HUDEP-2 (cell line): ENCODE results near the gene KRT7.

Source experiments
- DNase-seq, 76 experiments: peaks; one replicate each; lab custom pipeline; 2025; ENCODE audit not compliant: unreplicated experiment in 76 of 76; lab: John Stamatoyannopoulos, UW

KRT7 gene

DNA sequence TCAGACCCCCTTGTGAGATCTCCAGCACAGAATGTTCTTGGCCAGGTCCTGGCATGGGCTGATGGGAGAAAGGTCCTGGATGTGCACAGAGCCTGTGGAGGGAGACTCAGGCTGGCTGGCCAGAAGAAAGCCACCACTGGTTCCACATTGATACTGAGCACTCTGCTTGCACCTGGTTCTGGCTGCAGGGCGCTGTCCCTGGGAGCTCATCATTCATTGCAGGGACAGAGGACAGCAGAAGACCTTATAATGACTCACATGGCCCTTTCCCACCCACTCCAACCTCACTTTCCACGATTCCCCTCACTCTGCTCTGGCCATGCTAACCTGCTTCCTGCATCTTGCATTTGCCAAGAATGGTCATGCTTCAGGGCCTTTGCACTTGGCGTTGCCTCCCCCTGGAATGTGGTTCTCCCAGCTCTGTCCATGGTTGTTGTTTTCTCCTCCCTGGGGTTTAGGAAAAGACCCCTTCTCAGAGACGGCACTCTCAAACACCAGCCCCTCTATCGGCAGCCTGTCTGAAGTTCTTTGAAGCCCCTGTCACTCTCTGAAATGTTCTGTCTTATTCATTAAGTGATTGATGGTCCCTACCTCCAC is 10.3 kb downstream of the KRT7 start:
- DNase-seq, result no peak

DNA sequence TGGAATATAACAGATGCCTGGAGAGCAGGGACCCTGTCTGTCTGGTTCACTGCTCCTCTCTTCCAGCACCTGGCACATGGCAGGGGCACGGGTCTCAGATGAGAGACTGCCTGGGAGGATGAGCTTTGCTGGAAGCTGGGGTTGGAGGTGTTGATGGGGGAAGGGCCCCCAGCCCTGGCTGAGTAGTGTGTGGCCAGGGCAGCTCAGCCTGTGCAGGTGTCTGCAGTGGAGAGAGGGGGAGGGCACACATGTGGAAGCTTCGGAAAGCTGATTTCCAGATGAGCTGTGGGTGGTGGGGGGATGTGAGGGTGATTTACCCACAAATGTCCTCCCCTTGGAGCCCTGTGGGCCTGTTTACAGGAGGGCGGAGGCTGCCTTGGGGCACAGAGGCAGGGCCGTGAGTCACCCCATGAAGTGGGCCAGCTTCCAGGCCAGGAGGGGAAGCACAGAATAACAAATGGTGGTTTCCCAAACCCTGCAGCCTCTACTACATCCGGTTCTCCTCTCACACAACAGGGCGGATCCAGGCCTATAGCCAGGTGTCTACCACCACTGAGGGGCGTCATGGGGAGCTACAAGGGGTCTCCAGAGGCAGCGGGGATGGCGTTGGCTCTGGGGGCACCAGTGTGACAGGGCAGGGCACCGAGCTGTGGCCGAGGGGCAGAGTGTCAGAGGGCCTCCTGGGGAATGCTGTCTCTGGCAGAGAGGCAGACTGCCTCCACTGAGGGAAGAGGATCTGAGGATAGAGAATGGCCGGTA is 11.0 kb downstream of the KRT7 start:
- DNase-seq, result peak in 56 of 76 experiments; percentile 5 to 74 (median 38)

- DNase-seq, result no peak
These were observed 11.6 kb downstream of the KRT7 start for GRCh38 chr12:52244615-52244994.

- DNase-seq, result no peak
These were observed 12.4 kb downstream of the KRT7 start for GRCh38 chr12:52245259-52245961.

- DNase-seq, result no peak
These were observed 13.0 kb downstream of the KRT7 start for GRCh38 chr12:52245962-52246569.

DNA sequence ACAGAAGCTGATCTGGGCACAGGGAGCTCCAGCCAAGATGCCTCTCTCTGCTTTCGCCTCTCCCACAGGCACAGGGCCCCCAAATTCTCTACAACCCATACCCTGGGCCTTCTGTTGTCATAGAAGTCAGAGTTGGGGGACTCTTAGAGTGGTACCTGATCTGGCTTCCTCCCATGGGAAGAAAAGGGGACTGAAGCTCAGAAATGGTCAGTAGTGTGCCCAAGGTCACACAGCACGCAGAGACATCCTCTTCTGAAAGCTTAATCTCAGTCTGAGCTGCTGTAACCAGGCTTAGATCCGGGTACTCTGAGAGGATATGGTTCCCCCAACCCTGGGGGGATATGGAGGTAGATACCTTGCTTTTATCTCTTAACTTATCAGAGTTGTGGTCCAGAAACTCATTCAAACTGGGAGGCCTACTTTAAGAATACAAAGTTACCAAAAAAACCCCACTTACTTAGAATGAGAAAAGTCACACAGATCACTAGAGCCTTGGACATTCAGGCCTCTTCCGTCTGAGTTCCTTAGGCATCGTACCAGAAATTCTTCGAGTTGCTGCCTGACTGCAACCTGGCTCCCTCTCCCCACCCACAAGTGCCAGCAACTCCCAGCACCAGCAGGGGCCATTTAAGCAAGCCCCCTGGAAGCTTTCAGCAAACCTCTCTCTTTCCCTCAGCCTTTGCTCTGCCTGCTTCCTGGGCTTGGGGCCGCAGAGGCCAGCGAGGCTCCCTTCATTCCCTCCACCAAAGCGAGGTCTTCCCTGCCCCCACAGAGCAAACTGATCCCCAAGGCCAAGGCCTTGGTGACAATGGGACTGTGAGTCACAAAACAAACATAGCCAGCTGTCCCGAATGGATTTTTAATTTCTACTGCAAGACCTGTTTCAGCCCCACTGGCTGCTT is 13.9 kb downstream of the KRT7 start:
- no peak for DNase-seq

DNA sequence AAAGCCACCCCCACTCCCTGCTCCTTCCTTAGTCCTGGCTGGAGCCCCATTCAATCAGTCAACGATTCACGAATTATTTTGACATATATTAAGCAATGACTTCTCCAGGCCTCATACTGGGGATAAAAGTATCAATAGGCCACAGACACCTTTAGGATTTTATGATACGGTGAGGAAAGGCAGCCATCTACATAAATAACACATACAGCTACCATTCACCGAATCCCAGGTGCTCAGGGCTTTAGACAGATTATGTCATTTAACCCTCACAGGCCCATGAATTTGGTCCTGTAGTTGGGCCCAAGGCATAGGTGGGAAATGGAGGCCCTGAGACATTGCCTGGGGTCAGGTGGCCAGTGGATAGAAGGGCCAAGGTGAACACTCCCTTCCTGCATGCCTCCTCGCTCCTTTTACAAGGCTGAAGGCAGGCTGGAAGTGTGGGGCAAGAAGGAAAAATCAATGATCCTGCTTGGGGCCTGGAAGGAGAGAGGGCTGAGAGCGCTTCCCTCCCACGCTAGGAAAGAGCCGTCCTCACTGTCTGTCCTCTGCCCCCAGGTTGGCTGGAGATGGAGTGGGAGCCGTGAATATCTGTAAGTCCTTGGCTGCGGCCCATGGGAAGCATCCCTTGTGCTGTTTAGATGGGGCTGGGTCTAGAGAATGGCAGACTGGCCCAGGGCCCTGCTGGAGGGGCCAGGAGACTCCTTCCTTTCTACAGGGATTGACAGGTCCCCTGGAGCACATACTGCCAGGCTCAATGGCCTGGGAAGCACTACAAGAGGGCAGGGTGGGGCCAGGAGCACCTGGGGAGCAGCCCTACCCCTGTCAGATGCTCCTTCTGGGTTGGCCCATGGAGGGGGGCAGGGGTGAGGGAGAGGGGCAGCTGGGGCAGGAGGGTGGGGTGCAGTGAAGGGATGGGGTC is 14.8 kb downstream of the KRT7 start:
- DNase-seq, result no peak

DNA sequence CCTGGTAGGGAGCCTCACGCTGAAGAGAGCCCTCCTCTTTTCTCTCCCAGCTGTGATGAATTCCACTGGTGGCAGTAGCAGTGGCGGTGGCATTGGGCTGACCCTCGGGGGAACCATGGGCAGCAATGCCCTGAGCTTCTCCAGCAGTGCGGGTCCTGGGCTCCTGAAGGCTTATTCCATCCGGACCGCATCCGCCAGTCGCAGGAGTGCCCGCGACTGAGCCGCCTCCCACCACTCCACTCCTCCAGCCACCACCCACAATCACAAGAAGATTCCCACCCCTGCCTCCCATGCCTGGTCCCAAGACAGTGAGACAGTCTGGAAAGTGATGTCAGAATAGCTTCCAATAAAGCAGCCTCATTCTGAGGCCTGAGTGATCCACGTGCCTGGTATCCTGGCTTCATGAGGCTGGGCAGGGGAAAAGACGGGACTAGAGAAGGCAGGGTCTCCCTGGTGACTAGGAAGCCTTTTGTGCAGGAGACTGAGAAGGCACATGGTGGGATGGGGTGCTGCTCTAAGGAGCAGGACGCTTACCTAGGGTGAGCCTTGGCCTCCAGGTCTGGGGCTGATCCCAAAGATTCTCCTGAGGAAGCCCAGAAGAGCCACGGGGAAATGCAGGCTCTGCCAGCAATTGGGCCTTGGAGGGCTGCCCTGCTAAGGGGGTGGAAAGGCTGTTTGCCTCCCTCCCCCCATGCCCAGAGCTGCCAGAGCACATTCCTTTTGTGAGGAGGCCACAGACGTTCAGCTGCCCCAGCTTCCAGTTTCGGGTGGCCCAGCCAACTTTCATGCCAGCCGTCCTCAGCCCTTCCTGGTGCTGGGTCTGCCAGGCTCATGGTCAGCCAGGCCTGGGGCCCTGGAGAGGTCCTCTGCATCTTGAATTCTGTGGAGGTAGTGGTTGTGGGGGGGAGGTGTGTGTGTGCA is 15.8 kb downstream of the KRT7 start:
- DNase-seq, result no peak

- DNase-seq, result no peak
These were observed 16.5 kb downstream of the KRT7 start for GRCh38 chr12:52249511-52250047.

DNA sequence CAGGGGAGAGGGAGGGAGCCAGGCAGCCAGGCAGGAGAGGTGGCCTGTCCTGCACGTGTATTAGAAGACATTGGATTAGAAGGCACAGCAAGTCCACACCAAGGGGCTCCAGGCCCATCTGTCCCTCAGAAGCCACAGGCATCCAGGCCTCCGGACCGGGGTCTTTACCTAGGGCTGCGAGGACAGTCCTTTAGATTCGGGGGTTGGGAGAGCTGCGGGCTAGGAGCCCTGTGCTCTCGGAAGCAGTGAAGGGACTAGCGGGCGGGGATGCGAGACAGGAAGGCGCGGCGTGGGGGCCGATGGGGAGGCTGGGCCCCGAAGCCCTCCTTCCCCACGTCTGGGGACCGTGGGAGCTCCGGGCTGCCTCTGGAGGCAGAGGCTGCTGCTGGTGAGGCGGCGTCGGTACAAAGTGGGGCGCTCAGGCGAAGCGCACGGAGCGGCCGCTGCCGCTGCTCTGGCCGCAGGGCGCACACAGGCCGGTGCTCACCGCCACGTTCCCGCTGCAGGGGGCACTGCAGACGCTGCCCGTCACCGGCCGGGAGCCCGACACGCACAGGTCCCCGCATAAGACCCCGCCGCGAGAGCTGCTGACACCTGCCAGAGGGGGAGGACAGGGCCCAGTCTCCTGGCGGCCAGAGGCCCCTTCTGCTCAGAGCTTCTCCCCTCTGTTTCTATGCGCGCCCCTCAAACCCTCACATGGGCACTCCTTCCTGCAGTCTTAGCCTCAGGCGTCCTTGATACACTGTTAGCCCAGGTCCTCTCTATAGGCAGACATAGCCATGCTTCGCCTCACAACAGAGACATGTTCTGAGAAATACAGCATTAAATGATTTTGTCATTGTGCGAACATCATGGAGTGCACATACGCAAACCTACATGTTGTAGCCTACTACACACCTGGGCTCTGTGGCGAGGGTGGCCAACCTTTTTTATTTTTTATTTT is 17.3 kb downstream of the KRT7 start:
- no peak for DNase-seq

GRCh38 chr12:52251367-52252051 is 18.5 kb downstream of the KRT7 start:
- DNase-seq, result no peak

DNA sequence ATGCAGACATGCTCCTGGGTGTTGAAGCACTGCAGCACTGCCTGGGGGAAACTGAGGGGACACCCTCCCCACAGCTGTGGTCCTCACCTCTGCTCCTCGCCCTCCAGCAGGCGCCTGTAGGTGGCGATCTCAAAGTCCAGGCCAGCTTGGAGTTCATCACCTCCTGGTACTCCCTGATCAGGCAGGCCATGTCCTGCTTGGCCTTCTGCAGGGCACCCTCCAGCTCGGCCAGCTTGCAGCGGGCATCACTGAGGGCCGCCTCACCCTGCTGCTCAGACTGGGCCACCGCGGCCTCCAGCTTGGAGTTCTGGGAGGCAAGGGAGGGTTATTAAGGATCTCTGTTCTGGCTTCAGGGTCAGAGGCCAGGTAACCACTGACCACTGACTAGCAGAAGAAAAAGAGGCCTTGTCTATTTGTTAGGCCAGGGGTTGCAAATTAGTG is 19.2 kb downstream of the KRT7 start:
- peak in 2 of 76 experiments; percentile 4 for DNase-seq

GRCh38 chr12:52252728-52253343 is 19.8 kb downstream of the KRT7 start:
- no peak for DNase-seq

- no peak for DNase-seq
These were observed 20.5 kb downstream of the KRT7 start for GRCh38 chr12:52253391-52254179.
